ENCODE measurements around the gene ATAD3C. TPM values are rescaled to one million over a fixed set of nuclear protein-coding genes. Genes with fewer than 3 reads are reported as not detected.

Gene ATAD3C
- total and polyA plus RNA-seq, 2 of the 8 experiments (the other 6 are each of a cell fraction or from before 2014, with no cell fraction given) = 2.0 to 2.7 TPM

GRCh38 chr1:1471389-1472052 lies 22.0 kb downstream of the ATAD3C start, which contains the start of gene ATAD3B (continued):
- peak; percentile 53; the same call in 1 of the 2 replicates for TF ChIP-seq GABPA (IDR thresholded peaks at IDR 0.05; ENCODE audit: borderline replicate concordance, insufficient read depth, low read length)
- TF ChIP-seq EP300 (IDR thresholded peaks at IDR 0.05; ENCODE audit: borderline replicate concordance in 1 of 2, low read depth in 2 of 2, low read length in 2 of 2) = peak in 1 of 2 experiments; percentile 50; a peak in 1 of 3 replicates
- no peak for TF ChIP-seq BACH1 (IDR thresholded peaks at IDR 0.05; ENCODE audit: low read length)
- no peak for TF ChIP-seq RFX5 (IDR thresholded peaks at IDR 0.05; ENCODE audit: borderline replicate concordance, low read depth, low read length)
- TF ChIP-seq SIN3A (conservative IDR thresholded peaks at IDR 0.05 in 1 of 2, IDR thresholded peaks at IDR 0.05 in 1 of 2; ENCODE audit: low read depth in 1 of 2, low read length in 2 of 2) = peak in 1 of 2 experiments; percentile 88; a peak in 2 of 4 replicates
- no peak for TF ChIP-seq YY1 (IDR thresholded peaks at IDR 0.05; ENCODE audit: low read depth, low read length)
- peak; percentile 65; the same call in 1 of the 2 replicates for TF ChIP-seq SP1 (IDR thresholded peaks at IDR 0.05; ENCODE audit: low read depth, low read length)
- TF ChIP-seq POLR2AphosphoS5 (IDR thresholded peaks at IDR 0.05; ENCODE audit: low read depth, low read length) = peak; percentile 74; the same call in 1 of the 2 replicates
- peak; percentile 66; the same call in 1 of the 2 replicates for TF ChIP-seq TAF1 (IDR thresholded peaks at IDR 0.05; ENCODE audit: low read depth, low read length)
- no peak for TF ChIP-seq CTCF (IDR thresholded peaks at IDR 0.05; ENCODE audit: control extremely low read depth in 1 of 3, insufficient read depth in 1 of 3, low read depth in 1 of 3, low read length in 3 of 3)
- peak; percentile 68 for TF ChIP-seq SRF (IDR thresholded peaks at IDR 0.05; ENCODE audit: low read depth, low read length)
- TF ChIP-seq, protein P1, sequence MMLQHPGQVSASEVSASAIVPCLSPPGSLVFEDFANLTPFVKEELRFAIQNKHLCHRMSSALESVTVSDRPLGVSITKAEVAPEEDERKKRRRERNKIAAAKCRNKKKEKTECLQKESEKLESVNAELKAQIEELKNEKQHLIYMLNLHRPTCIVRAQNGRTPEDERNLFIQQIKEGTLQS (IDR thresholded peaks at IDR 0.05; ENCODE audit: insufficient read depth, low read depth, low read length) = peak; percentile 73
- TF ChIP-seq PHF8 (conservative IDR thresholded peaks at IDR 0.05; ENCODE audit: low read depth, low read length) = peak; percentile 56
- peak; percentile 29; the same call in 1 of the 2 replicates for TF ChIP-seq NRF1 (IDR thresholded peaks at IDR 0.05; ENCODE audit: low read depth, low read length)

Data from H1 (cell line).